HG03571 (cell line): ENCODE results near the gene CALHM3.
"Not testable (repeated sequence)": the region's sequence is repeated elsewhere in the genome, so short reads cannot be mapped to it uniquely, and the experiment has no call there.

ENCODE experiments used
- ATAC-seq: cut with Tn5 transposase; IDR thresholded peaks from one replicate; pipeline ENCODE4 v1.9.1; 2021; ENCODE audit not compliant: unreplicated experiment

Gene CALHM3, protein sequence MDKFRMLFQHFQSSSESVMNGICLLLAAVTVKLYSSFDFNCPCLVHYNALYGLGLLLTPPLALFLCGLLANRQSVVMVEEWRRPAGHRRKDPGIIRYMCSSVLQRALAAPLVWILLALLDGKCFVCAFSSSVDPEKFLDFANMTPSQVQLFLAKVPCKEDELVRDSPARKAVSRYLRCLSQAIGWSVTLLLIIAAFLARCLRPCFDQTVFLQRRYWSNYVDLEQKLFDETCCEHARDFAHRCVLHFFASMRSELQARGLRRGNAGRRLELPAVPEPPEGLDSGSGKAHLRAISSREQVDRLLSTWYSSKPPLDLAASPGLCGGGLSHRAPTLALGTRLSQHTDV

GRCh38 chr10:103479135-103479534 lies at the start of gene CALHM3:
Gene CALHM3, minus strand, starts transcription at chr10:103479240. Its CDS starts 208 bp downstream, at chr10:103479032.
- no peak for ATAC-seq

DNA sequence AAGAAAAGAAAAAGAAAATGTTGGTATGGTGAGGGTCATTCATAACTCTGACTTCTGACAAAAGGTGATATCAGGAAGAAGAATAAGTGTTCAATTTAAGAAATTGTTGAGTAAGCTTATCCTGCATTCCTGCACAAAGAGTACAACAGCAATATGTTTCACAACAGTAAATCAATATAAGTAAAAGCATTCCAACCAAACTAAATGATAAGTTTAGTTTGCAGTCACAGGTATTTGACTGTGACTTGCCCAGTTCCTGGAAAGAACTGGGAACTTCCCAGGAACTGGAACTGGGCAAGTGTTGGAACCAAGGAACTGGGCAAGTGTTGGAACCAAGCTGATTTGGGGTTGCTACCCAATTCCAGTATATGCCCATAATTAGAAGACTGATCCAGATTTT lies 49.5 kb upstream of the CALHM3 start:
- no peak for ATAC-seq

DNA sequence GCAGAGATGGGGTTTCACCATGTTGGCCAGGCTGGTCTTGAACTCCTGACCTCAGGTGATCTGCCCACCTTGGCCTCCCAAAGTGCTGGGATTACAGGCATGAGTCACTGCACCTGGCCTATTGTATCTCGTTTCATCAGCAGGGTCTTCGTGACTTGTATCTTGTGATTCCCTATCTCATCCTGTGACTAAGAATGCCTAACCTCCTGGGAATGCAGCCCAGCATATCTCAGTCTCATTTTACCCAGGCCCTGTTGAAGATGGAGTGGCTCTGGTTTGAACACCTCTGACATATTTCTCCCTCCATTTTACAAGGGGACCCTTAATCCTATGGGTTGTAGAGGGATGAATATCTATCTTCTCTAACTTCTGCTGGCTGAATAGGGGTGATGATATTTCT lies 48.4 kb upstream of the CALHM3 start:
- not testable (repeated sequence) for ATAC-seq

GRCh38 chr10:103525901-103526300 lies 46.9 kb upstream of the CALHM3 start:
- no peak for ATAC-seq

- no peak for ATAC-seq
Measured at GRCh38 chr10:103523683-103524082, 44.6 kb upstream of the CALHM3 start.

- not testable (repeated sequence) for ATAC-seq
Measured at GRCh38 chr10:103522006-103522405, 43.0 kb upstream of the CALHM3 start.

DNA sequence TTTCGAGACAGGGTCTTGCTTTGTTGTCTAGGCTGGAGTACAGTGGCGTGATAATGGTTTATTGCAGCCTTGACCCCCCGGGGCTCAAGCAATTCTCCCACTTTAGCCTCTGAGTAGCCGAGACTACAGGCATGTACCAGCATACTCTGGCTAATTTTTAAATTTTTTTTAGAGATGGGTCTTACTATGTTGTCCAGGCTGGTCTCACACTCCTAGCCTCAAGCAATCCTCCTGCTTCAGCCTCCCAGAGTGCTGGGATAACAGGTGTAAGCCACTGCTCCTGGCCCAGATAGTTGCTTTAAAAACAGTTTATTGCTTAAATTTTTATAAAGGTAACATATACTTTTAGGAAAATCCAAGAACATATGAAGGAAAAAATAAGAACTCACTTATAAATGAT lies 40.8 kb upstream of the CALHM3 start:
- no peak for ATAC-seq

GRCh38 chr10:103517234-103518085 lies 38.4 kb upstream of the CALHM3 start:
- no peak for ATAC-seq

- ATAC-seq, result no peak
Measured at GRCh38 chr10:103514244-103514643, 35.2 kb upstream of the CALHM3 start.

DNA sequence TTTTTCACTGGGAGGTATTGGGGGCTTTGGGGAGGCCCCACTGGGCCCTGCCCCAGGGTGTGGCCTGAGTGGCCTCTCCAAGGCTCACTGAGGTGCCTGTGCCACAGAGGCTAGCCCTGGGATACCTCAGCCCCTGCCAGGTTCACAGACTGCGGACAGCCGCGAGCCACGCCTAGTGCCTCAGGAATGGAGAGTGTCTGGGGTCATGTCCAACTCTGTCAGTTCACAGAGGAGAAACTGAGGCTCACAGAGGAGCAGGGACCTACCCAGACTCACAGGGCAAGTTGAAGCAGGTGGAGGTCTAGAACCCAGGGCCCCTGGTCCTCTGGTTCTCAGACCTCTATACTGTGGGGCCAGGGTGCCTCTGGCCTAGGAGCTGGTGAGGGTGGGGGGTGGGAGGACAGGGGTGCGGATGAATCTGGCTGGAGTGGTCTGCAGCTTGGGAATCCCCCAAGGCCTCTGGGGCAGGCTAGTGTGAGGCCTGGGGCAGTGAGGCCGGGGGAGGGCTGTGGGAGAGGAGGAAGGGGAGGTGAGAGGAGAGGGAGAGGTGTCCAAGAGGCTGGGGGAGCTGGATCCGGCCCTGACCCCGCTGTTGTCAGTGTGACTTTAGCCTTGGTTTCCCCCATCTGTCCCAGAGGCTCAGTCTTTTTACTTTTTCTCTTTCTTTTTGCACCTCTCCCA lies 34.5 kb upstream of the CALHM3 start:
- ATAC-seq, result no peak

DNA sequence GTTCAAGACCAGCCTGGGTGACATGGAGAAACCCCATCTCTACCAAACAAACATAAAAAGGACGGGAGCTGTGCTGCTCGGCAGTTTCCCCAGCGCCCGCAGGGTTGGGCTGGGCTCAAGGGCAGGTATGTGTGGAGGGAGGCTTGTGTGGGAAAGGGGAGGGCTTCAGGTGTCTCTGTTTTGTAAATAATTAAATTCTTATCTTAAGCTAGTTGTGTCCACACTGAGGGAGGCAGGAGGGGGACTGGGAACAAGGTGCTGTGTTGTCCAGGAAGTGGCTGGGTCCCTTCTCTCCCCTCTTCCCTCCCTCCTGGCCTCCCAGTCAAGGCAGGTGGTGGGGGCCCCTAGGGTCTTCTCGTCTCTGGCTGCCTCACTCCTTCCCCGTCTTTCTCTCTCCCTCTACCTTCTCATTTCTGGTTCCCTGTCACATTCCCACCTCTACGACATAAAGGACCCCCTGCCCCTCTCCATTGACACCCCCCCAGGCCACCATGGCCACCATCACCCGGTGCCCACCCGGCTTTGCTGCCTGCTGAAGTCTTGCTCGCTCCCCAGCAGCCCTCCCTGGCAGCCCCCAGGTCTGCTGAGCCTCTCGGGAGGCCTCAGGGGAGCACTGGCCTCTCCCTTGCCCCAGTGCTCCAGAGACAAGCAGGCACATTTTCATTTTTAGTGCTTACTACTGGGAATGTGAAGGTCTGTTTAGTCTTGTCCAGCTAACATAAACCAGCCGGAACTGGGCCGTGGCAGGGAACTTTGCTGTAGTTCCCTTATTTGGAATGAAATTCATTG lies 33.7 kb upstream of the CALHM3 start:
- ATAC-seq, result no peak

DNA sequence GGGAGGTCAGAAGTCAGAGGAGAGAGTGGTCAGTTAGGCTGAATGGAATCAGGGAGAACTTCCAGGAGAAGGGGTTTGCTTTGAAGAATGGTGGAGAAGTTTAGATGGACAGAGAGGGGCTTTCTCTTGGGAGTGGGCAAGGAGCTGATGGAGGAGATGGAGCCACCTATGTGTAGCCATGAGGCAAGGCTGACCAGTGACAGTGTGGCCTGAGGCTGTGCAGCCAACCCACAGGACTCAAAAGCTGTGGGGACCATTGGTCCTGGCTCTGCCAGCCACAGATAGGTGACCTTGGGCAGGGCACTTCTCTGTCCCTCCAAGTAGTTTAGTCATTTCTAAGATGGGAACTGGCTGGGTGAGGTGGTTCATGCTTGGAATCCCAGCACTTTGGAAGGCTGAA lies 33.1 kb upstream of the CALHM3 start:
- no peak for ATAC-seq

DNA sequence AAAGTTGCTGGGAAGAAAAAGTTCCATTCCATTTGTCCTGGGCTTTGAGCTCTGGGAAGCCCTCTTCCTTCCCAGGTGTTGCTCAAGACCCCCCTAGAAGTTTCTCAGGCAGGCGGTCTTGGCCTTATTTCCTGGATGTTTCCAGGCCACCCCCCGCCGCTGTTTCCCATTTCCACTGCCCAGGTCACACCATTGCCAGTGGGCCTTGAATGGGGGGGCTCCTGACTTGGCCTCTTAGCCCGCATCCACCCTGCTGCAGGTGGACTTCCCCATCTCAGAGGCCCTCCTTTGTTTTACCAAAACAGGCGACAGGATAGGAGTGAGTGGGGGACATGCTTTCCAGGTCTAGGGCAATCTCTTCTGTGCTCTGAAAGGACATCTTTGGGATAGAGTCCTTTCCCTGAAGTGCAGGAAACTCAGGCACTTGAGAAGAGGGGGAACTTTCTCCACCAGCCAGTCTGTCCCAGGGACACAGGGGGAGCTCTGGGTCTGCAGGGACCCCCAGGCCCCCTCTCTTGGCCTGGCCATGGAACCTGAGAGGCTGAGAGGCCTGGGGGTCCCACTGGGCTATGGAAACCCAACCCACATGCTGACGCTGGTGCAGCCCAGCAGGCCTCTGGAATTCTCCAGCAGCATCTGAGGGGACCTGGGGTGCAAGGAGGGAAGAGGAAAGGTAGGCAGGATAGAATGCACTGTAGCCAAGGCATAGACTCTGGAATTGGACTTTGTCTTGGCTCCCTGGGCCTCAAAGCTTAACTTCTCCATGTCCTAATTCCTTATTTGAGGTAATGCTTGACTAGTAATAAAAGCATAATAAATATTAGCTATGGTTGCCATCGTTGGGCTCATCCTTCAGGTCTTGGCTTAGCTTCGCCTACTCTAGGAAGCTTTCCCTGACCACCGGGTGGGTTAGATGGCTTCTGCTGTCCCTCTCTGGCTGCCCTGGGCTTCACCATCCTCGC lies 32.0 kb upstream of the CALHM3 start:
- no peak for ATAC-seq

DNA sequence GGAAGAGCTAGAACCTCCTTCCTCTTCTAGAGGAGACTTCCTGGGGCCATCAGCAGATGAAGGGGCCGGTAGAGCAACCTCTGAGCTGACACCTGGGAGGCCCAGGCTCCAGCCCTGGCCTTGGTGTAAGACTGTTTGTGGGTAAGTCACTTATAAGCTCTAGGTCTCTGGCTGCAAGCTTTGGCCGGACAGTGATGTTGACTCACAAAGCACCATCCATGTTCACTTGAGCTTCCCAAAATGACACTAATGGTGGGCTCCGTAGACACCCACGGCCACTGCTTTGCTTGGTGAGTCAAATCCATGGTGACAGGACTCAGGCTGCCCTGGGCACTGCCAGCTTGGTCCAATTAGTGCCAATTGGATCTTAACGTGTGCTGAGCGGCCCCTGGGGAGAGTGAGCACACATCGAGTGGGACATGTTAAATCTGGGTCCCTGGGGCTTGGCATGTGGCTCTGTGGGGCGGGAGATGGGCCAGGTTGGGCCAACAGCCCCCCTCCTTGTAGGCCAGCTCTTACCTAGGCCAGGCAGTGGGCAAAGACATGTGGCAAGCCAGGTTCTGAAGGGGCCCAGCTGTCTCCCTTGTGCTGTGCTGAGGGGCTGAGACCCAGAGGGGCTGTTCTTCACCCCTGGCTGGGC lies 31.1 kb upstream of the CALHM3 start:
- no peak for ATAC-seq

DNA sequence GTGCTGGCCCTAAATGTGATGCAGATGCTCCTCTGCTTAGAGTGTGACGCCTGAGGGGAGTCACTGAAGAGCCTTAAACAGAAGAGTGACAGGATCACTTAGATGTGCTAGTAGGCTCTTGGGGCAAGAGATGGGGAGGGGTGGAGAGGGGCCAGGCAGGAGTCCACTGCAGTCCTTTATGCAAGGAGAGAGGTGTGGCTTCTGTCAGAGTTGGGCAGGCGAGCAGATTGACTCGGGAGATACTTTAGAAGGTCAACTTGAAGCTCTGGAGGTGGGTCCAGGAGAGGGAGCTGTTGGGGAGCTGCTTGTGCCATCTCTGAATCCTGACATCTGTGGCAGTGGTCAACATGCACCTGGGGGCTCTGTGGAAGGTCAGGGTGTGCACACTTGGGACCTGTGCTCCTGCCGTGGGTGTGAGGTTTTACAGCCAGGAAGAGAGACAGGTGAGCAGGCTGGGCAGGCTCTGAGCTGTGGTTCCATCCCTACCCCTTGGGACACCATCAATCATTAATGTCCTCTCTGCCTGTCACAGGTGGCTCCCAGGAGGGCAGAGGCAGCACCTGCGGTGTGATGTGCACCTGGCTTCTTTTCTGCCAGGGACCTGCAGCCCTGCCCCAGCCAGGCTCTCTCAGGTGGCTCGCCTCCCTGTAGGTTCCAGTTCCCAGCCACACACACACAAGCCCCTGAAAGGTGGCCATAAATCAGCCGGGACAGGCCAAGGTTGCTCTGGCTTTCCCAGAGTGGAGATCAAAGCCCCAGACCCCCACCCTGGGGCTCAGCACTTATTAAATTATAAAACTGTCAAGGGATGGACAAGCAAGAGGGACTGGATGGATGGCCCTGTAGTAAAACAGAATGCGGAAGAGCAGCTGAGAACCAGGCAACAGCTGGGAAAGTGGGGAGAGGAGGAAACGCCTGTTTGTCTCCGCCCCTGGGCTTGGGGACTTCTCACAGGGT lies 28.5 kb upstream of the CALHM3 start:
- no peak for ATAC-seq

- ATAC-seq, result no peak
Measured at GRCh38 chr10:103506061-103506460, 27.0 kb upstream of the CALHM3 start.

DNA sequence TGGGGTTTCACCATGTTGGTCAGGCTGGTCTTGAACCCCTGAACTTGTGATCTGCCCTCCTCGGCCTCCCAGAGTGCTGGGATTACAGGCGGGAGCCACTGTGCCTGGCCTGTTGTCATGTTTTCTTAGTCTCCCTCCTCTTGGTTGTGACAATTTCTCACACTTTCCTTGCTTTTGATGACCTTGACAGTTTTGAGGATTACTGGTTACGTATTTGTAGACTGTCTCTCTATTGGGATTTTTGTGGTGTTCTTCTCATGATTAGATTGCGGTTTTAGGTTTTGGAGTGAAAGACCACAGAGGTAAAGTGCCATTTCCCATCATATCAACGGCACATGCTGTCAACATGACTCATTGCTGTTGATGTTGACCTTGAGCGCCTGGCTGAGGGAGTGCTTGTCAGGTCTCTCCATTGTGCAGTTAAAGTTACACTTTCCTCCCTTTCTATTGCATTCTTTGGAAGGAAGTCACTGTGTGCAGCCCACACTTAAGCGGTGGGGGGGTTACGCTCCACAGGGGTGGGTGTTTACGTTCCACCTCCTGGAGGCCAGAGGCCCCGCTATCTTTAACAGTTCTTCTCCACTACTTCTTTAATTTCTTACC lies 25.2 kb upstream of the CALHM3 start:
- ATAC-seq, result no peak

- ATAC-seq, result not testable (repeated sequence)
Measured at GRCh38 chr10:103503777-103504176, 24.7 kb upstream of the CALHM3 start.
